Endothelial cell of umbilical vein (primary cell): ENCODE measurements around the gene MITF.

Experiments used
- CTCF ChIP-seq, 2 donors: IDR thresholded peaks; 1 replicate in 1 of 2; 2 replicates in 1 of 2; pipeline ENCODE4 v1.5.1; 2011; ENCODE audit warnings: low read length in 2 of 2, mild to moderate bottlenecking in 2 of 2, moderate library complexity in 2 of 2, control low read depth in 1 of 2, inconsistent platforms in 1 of 2, low read depth in 1 of 2; ENCODE audit not compliant: insufficient read depth in 1 of 2; ENCODE audit errors: extremely low read depth in 1 of 2
- JUN ChIP-seq: IDR thresholded peaks from 2 replicates; pipeline ENCODE4 v1.6.1; 2011; ENCODE audit warnings: borderline replicate concordance, low read depth; ENCODE audit not compliant: insufficient read length, insufficient read depth
- MYC ChIP-seq: IDR thresholded peaks from one replicate; pipeline ENCODE4 v1.6.1; 2011; ENCODE audit warnings: mild to moderate bottlenecking, low read depth, low read length
- POLR2AphosphoS5 ChIP-seq: IDR thresholded peaks from 2 replicates; pipeline ENCODE4 v1.6.1; 2012; ENCODE audit warnings: low read depth, mild to moderate bottlenecking, control low read depth, low read length, moderate library complexity; ENCODE audit not compliant: insufficient read depth

GRCh38 chr3:69695443-69695842 is 43.8 kb upstream of the MITF start:
- TF ChIP-seq CTCF (IDR thresholded peaks at IDR 0.05; ENCODE audit: extremely low read depth in 1 of 2, insufficient read depth in 1 of 2, low read depth in 1 of 2, low read length in 2 of 2), result no peak
- no peak for TF ChIP-seq MYC
- TF ChIP-seq POLR2AphosphoS5, result no peak
- TF ChIP-seq JUN, result no peak
